ENCODE measurements around the gene HELZ.

DNA sequence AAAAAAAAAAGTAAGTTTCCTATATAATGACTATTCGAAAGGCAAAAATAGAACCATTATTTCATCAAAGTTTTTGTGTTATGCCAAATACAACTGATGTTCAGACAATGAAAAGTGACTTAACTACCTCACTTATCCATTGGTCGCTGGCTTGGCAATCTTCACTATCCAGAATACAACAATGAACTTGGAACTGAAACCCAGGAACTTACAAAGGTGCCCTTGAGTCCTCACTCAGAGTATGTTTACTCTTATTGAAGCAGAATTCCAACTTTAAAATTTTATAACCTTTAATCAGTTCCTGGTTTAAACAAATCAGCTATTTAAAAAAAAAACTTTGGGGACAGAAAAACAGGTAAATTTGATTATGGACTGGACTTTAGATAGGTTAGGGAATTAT lies 34.1 kb downstream of the HELZ start:
- TF ChIP-seq CTCF (IDR thresholded peaks at IDR 0.05 in 4 of 5, conservative IDR thresholded peaks at IDR 0.05 in 1 of 5), result no peak
- no peak for TF ChIP-seq POLR2A (IDR thresholded peaks at IDR 0.05)

Data from gastrocnemius medialis (tissue), 4 donors.